ENCODE results near the gene PPP3R1.

DNA sequence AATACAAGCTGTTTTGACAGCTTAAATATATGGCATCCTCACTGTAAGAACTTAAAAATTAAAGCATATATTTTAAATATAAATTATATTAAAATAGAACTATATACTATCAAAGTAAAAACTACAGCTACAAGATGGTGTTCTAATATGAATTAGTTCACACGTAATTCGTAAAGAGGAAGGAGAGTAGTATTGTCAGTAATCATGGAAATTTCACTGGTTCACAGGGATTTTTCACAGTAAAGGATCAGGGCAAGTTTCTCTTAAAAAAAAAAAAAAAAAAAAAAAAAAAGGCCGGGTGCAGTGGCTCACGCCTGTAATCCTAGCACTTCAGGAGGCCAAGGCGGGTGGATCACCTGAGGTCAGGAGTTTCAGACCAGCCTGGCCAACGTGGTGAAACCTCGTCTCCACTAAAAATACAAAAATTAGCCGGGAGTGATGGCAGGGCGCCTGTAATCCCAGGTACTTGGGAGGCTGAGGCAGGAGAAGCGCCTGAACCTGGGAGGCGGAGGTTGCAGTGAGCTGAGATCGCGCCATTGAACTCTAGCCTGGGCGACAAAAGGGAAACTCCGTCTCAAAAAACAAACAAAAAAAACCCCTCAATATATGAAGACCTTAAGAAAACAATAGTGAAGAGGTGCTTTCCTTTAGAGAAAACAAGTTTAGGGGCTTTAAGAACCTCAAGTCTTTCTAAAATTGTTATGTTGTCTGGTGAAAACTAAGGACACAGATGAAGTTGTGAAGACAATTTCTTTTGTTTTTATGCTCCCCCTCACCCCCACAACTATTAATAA is 62.1 kb downstream of the PPP3R1 start:
- TF ChIP-seq CTCF (conservative IDR thresholded peaks at IDR 0.05; ENCODE audit: low read length) (no peak), EZH2phosphoT487 (IDR thresholded peaks at IDR 0.05; ENCODE audit: borderline replicate concordance, low read depth, low read length) (no peak)
